ENCODE data around the gene SRPK1. TPM values are rescaled to one million over a fixed set of nuclear protein-coding genes. Genes with fewer than 3 reads are reported as not detected.

The SRPK1 gene
- total and polyA plus RNA-seq, 8 donors: 10.7 to 204 (median 30.4) TPM

- TF ChIP-seq POLR2AphosphoS5 (IDR thresholded peaks at IDR 0.05) (peak in 1 of 3 donors; percentile 44), CTCF (IDR thresholded peaks at IDR 0.05) (no peak)
- H3K27me3 ChIP-seq: peaks cover 0 to 43% (median 1%) of the 10 kb centered on the region in 3 donors
- H3K27ac ChIP-seq: no peak overlapping the region
- intact Hi-C loops (cut with DNase I; ENCODE audit: low total_unique reads): no loop called here
- H3K9me3 ChIP-seq: no peaks in the 10 kb centered on the region
- H3K4me3 ChIP-seq: no peak overlapping the region
- no peak for DNase-seq
- H3K4me1 ChIP-seq: peaks cover 0 to 8% (median 0%) of the 10 kb centered on the region in 4 donors
- 60 to 63% (median 60%) methylated on average over 13 to 14 of the region's 14 CpGs for WGBS, 5 donors
- H3K36me3 ChIP-seq: no peaks in the 10 kb centered on the region
These were observed 109.8 kb downstream of the SRPK1 start for GRCh38 chr6:35810971-35811698.

DNA sequence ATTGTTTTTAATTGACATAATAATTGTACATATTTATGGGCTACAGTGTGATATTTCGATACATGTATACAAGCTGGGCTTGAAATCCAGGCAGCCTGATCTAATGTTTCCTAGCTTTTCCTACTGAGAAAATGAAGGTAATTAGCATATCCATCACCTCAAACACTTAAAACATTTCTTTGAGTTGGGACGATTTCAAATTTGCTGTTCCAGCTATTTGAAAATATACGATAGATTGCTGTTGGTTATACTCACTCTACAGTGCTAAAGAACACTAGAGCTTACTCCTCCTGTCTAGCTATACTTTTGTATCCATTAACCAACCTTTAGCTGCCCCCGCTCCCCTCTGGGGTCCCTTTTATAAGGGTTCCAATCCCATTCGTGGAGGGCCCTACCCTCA, 111.1 kb downstream of the SRPK1 start:
- no peaks in the 10 kb centered on the region for H3K9me3 ChIP-seq
- no peaks in the 10 kb centered on the region for H3K36me3 ChIP-seq
- H3K27ac ChIP-seq: no peak overlapping the region
- H3K4me3 ChIP-seq: no peak overlapping the region
- H3K27me3 ChIP-seq: peaks cover 0 to 54% (median 12%) of the 10 kb centered on the region in 3 donors
- intact Hi-C loops (cut with DNase I; ENCODE audit: low total_unique reads): no loop called here
- TF ChIP-seq EP300 (IDR thresholded peaks at IDR 0.05) (no peak), POLR2A (IDR thresholded peaks at IDR 0.05) (no peak), POLR2AphosphoS5 (IDR thresholded peaks at IDR 0.05) (no peak), CTCF (IDR thresholded peaks at IDR 0.05) (no peak)
- DNase-seq: no peak
- 78 to 86% (median 79%) methylated on average over 5 of the region's 5 CpGs for WGBS, 5 donors
- peaks cover 0 to 15% (median 7%) of the 10 kb centered on the region in 4 donors for H3K4me1 ChIP-seq

DNA sequence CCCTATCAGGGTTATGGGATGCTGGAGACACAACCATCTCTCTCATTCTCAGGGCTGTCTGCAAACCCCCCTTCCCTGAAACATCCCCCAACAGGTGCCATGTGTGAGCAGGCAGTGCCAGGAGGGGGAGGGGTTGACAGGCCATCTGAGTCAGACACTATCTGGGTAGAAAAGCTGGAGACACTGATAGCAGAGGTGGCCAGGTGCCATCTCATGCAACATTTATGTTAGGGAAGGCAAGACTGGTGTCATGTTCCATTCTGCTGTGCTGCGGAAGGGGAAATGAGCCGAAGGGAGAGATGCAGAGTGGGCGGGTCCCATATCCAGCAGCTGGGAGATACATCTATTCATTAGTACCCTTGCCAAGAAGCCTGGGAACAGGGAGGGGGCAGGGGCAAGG, 112.2 kb downstream of the SRPK1 start:
- Histone ChIP-seq H3K9me3 (no peaks in the 10 kb centered on the region), H3K4me3 (no peak overlapping the region), H3K4me1 (peaks cover 0 to 15% (median 8%) of the 10 kb centered on the region in 4 donors), H3K36me3 (no peaks in the 10 kb centered on the region), H3K27ac (no peak overlapping the region), H3K27me3 (peaks cover 0 to 54% (median 12%) of the 10 kb centered on the region in 3 donors)
- intact Hi-C loops (cut with DNase I; ENCODE audit: low total_unique reads): no loop called here
- no peak for TF ChIP-seq POLR2A (IDR thresholded peaks at IDR 0.05)
- TF ChIP-seq CTCF (IDR thresholded peaks at IDR 0.05): no peak
- no peak for TF ChIP-seq EP300 (IDR thresholded peaks at IDR 0.05)
- 52 to 67% (median 62%) methylated on average over 3 of the region's 3 CpGs for WGBS, 5 donors
- DNase-seq: no peak

DNA sequence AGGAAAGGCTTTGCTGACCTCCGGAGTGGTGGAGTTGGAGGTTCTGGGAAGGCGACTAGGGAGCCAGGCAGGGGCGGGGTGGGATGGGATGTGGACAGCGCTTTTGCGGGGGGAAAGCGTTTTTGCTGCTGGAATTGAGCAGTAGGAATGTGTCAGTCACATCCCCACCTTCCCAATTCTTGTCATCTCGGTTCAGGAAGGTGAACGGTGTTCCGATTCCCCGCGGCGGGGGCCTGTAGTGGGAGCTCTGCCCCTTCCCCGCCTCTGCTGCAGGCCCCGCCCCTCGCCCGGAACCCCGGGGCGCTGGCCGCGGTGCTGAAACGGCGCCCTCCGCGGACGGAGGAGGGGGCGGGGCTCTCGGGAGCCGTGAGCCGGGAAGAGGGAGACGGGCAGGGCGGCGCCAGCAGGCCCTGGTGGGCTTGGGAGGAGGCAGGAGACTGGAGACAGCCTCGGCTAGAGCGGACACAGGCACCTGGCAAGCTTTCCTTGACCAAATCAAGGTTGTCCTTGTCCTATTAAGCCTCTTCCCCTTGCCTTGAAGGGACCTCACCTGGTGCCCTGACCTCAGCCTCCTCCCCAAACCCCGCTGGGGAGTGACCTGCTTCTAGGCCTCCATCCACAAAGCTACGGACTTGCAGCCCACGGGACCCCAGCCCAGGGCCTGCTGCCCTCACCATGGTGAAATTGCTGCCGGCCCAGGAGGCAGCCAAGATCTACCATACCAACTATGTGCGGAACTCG, 115.7 kb downstream of the SRPK1 start, which contains the start of gene LHFPL5:
TSS of gene LHFPL5 (plus strand) at position 357 of the 741 bp plus-strand sequence. CDS start at position 676, 319 bp downstream.
- Histone ChIP-seq H3K4me1 (peaks cover 0 to 9% (median 8%) of the 10 kb centered on the region in 4 donors), H3K27me3 (peaks cover 0 to 54% (median 12%) of the 10 kb centered on the region in 3 donors), H3K36me3 (no peaks in the 10 kb centered on the region), H3K27ac (no peak within 1 kb of the TSS), H3K9me3 (no peaks in the 10 kb centered on the region), H3K4me3 (peak within 1 kb of the TSS; percentile 3 to 37 (median 23))
- DNase-seq: peak; percentile 49 to 87
- intact Hi-C loops (cut with DNase I; ENCODE audit: low total_unique reads): no loop called here
- 12 to 22% (median 13%) methylated on average over 18 to 40 of the region's 40 CpGs for WGBS, 5 donors
- no peak for TF ChIP-seq POLR2A (IDR thresholded peaks at IDR 0.05)
- TF ChIP-seq EP300 (IDR thresholded peaks at IDR 0.05): no peak
- no peak for TF ChIP-seq CTCF (IDR thresholded peaks at IDR 0.05)
- no peak for TF ChIP-seq POLR2AphosphoS5 (IDR thresholded peaks at IDR 0.05)

Data from stomach (tissue), 9 donors.